Gastroesophageal sphincter (tissue), 3 donors: Measurements from ENCODE around the gene GPLD1.
"Not testable (repeated sequence)": the region's sequence is repeated elsewhere in the genome, so short reads cannot be mapped to it uniquely, and the experiment has no call there.

Experiments
- CTCF ChIP-seq, 4 experiments: fragments of 200-600 bp in 2 of 4; fragments of 450-650 bp in 2 of 4; sonication (generic) in 1 of 4; IDR thresholded peaks; one replicate each; pipeline ENCODE4 v1.5.1; 2017 to 2019; ENCODE audit warnings: antibody characterized with exemption in 4 of 4, mild to moderate bottlenecking in 2 of 4, moderate library complexity in 2 of 4
- POLR2A ChIP-seq, 2 donors: fragments of 450-650 bp; IDR thresholded peaks; one replicate each; pipeline ENCODE4 v1.6.1; 2017; ENCODE audit warnings: antibody characterized with exemption in 2 of 2, mild to moderate bottlenecking in 2 of 2, moderate library complexity in 1 of 2

GRCh38 chr6:24384369-24385130, 104.8 kb downstream of the GPLD1 start:
- not testable (repeated sequence) for TF ChIP-seq CTCF, POLR2A (IDR thresholded peaks at IDR 0.05)
